Fibroblast of pulmonary artery (primary cell): ENCODE data around the gene NIM1K.
"Not testable (repeated sequence)": the region's sequence is repeated elsewhere in the genome, so short reads cannot be mapped to it uniquely, and the experiment has no call there.

Source experiments
- DNase-seq: peaks from one replicate; pipeline ENCODE4 v3.0.0-alpha.2; 2010; ENCODE audit warnings: low read depth
- H3K4me3 ChIP-seq: replicated peaks from 2 replicates; pipeline ENCODE4 v1.5.1; 2011; ENCODE audit warnings: low read depth, mild to moderate bottlenecking, control low read depth, low read length, moderate library complexity
- CTCF ChIP-seq: IDR thresholded peaks from 2 replicates; pipeline ENCODE4 v1.5.1; 2011; ENCODE audit warnings: mild to moderate bottlenecking, control low read depth, low read length, inconsistent platforms; ENCODE audit errors: missing control alignments

The NIM1K gene

GRCh38 chr5:43315682-43316081 lies 123.7 kb downstream of the NIM1K start:
- no peak for DNase-seq

GRCh38 chr5:43316421-43316820 lies 124.4 kb downstream of the NIM1K start:
- no peak for TF ChIP-seq CTCF
- no peak for DNase-seq
- no peak overlapping the region for H3K4me3 ChIP-seq

More at GRCh38 chr5:43315682-43316081, 123.7 kb downstream of the NIM1K start:
- H3K4me3 ChIP-seq = no peak overlapping the region
- no peak for TF ChIP-seq CTCF

- no peak overlapping the region for H3K4me3 ChIP-seq
- no peak for TF ChIP-seq CTCF
- DNase-seq = no peak
These were observed 128.8 kb downstream of the NIM1K start for GRCh38 chr5:43320846-43321245.

GRCh38 chr5:43323488-43323887 lies 131.5 kb downstream of the NIM1K start:
- H3K4me3 ChIP-seq, DNase-seq: not testable (repeated sequence)

- not testable (repeated sequence) for DNase-seq
These were observed 133.6 kb downstream of the NIM1K start for GRCh38 chr5:43325624-43326023.

More at GRCh38 chr5:43325624-43326023, 133.6 kb downstream of the NIM1K start:
- not testable (repeated sequence) for H3K4me3 ChIP-seq
